ENCODE data around the gene TNFRSF19.

The TNFRSF19 gene

DNA sequence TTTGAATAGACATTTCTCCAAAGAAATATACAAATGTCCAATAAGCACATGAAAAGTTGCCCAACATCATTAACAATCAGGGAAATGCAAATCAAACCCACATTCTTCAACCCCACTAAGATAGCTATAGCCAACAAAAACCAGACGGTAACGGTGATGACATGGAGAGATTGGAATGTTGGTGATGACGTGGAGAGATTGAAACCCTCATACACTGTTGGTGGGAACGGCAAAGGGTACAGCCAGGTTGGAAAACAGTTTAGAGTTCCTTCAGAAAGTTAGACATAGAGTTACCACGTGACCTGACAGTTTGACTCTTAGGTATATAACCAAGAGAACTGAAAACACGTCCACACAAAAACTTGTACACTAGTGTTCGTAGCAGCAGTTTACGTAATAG is 48.1 kb downstream of the TNFRSF19 start:
- H2AFZ ChIP-seq (ENCODE audit: low read length): no peak overlapping the region

DNA sequence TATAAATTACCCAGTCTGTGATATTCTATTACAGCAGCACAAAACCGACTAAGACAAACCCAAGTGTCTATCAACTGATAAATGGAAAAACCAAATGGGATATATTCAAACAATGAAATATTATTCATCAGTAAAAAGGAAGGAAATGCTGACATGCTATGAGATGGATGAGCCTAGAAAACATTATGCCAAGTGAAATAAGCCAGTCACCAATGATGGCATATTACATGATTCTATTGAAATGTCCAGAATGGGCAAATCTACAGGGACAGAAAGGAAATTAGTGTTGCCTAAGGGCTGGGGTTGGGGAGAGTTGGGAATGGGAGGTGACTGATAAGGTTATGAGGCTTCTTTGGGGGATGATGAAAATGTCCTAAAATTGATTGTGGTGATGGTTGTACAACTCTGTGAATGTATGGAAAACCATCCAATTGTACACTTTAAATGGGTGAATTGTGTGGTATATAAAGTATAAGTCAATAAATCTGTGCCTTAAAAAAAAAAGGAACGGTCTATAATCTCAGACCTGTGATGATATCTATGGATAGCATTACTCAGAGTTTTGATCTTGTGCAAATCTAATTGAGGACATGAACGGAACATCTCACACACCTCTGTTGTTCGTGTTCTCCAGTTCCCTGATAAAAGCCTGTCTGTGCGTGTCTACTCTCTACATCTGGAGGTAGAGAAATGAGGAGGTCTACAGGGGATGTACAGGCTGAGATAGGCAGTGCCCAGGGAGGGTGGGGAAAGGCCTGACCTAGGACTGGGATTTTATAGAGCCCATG is 49.0 kb downstream of the TNFRSF19 start:
- Histone ChIP-seq H3F3A (ENCODE audit: insufficient read depth, low read length) (no peaks in the 10 kb centered on the region), H3K9me3 (ENCODE audit: low read length) (no peaks in the 10 kb centered on the region), H3K27ac (ENCODE audit: low read depth, low read length, poor library complexity, severe bottlenecking) (no peak overlapping the region), H3K4me2 (ENCODE audit: low read length) (no peak overlapping the region), H3K36me3 (ENCODE audit: insufficient read depth, low read length) (no peaks in the 10 kb centered on the region), H3K4me3 (ENCODE audit: low read depth, low read length, poor library complexity, severe bottlenecking) (no peak overlapping the region), H3K9me2 (ENCODE audit: low read depth, low read length) (no peaks in the 10 kb centered on the region), H3K27me3 (ENCODE audit: insufficient read depth, low read length) (no peaks in the 10 kb centered on the region), H3K9ac (ENCODE audit: low read length) (no peak overlapping the region), H3K4me1 (ENCODE audit: insufficient read depth, low read length, severe bottlenecking) (no peaks in the 10 kb centered on the region), H3K79me2 (ENCODE audit: insufficient read depth, low read length) (no peaks in the 10 kb centered on the region), H4K20me1 (ENCODE audit: insufficient read depth, low read length) (no peaks in the 10 kb centered on the region), H2AFZ (ENCODE audit: low read length) (no peak overlapping the region)
- TF ChIP-seq, protein P1, sequence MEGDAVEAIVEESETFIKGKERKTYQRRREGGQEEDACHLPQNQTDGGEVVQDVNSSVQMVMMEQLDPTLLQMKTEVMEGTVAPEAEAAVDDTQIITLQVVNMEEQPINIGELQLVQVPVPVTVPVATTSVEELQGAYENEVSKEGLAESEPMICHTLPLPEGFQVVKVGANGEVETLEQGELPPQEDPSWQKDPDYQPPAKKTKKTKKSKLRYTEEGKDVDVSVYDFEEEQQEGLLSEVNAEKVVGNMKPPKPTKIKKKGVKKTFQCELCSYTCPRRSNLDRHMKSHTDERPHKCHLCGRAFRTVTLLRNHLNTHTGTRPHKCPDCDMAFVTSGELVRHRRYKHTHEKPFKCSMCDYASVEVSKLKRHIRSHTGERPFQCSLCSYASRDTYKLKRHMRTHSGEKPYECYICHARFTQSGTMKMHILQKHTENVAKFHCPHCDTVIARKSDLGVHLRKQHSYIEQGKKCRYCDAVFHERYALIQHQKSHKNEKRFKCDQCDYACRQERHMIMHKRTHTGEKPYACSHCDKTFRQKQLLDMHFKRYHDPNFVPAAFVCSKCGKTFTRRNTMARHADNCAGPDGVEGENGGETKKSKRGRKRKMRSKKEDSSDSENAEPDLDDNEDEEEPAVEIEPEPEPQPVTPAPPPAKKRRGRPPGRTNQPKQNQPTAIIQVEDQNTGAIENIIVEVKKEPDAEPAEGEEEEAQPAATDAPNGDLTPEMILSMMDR (IDR thresholded peaks at IDR 0.05; ENCODE audit: low read length): no peak

More for the DNA sequence above, 48.1 kb downstream of the TNFRSF19 start:
- no peaks in the 10 kb centered on the region for H4K20me1 ChIP-seq (ENCODE audit: insufficient read depth, low read length)
- H3F3A ChIP-seq (ENCODE audit: insufficient read depth, low read length): no peaks in the 10 kb centered on the region
- no peaks in the 10 kb centered on the region for H3K4me1 ChIP-seq (ENCODE audit: insufficient read depth, low read length, severe bottlenecking)
- no peak overlapping the region for H3K4me2 ChIP-seq (ENCODE audit: low read length)
- no peak overlapping the region for H3K27ac ChIP-seq (ENCODE audit: low read depth, low read length, poor library complexity, severe bottlenecking)
- no peaks in the 10 kb centered on the region for H3K36me3 ChIP-seq (ENCODE audit: insufficient read depth, low read length)
- no peak overlapping the region for H3K9ac ChIP-seq (ENCODE audit: low read length)
- H3K27me3 ChIP-seq (ENCODE audit: insufficient read depth, low read length): no peaks in the 10 kb centered on the region
- TF ChIP-seq, protein P1 (IDR thresholded peaks at IDR 0.05; ENCODE audit: low read length): no peak
- no peak for TF ChIP-seq EZH2 (IDR thresholded peaks at IDR 0.05; ENCODE audit: borderline replicate concordance, low read length)
- H3K4me3 ChIP-seq (ENCODE audit: low read depth, low read length, poor library complexity, severe bottlenecking): no peak overlapping the region
- no peaks in the 10 kb centered on the region for H3K79me2 ChIP-seq (ENCODE audit: insufficient read depth, low read length)
- H3K9me3 ChIP-seq (ENCODE audit: low read length): no peaks in the 10 kb centered on the region
- H3K9me2 ChIP-seq (ENCODE audit: low read depth, low read length): no peaks in the 10 kb centered on the region

DNA sequence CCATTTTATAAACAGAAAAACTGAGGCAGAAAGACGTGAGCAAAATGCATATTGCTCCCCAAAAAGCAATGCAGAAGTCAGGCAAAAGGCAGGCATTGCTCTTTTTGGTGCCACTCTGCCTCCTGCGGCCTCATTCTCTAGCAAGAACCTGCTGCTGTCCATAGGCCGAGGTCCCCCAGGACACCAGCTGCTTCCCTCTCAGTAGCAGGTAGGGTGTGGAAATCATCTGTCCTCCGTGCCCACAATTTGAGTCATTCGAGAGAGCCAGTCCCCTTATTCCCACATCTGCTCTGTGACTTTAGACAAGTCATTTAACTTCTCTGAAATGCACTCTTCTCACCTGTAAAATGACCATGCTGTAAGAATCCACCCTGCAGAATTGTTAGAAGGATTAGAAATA is 50.0 kb downstream of the TNFRSF19 start:
- Histone ChIP-seq H3K4me1 (ENCODE audit: insufficient read depth, low read length, severe bottlenecking) (no peaks in the 10 kb centered on the region), H3K36me3 (ENCODE audit: insufficient read depth, low read length) (no peaks in the 10 kb centered on the region), H3K9me2 (ENCODE audit: low read depth, low read length) (no peaks in the 10 kb centered on the region), H3K4me3 (ENCODE audit: low read depth, low read length, poor library complexity, severe bottlenecking) (no peak overlapping the region), H3K9me3 (ENCODE audit: low read length) (no peaks in the 10 kb centered on the region), H3K27me3 (ENCODE audit: insufficient read depth, low read length) (no peaks in the 10 kb centered on the region), H2AFZ (ENCODE audit: low read length) (no peak overlapping the region), H3K4me2 (ENCODE audit: low read length) (no peak overlapping the region), H3K9ac (ENCODE audit: low read length) (no peak overlapping the region), H4K20me1 (ENCODE audit: insufficient read depth, low read length) (no peaks in the 10 kb centered on the region), H3K27ac (ENCODE audit: low read depth, low read length, poor library complexity, severe bottlenecking) (no peak overlapping the region), H3K79me2 (ENCODE audit: insufficient read depth, low read length) (no peaks in the 10 kb centered on the region), H3F3A (ENCODE audit: insufficient read depth, low read length) (no peaks in the 10 kb centered on the region)
- no peak for TF ChIP-seq EZH2 (IDR thresholded peaks at IDR 0.05; ENCODE audit: borderline replicate concordance, low read length)
- TF ChIP-seq, protein P1 (IDR thresholded peaks at IDR 0.05; ENCODE audit: low read length): no peak
